ENCODE data around the gene SUN2. TPM values are rescaled to one million over a fixed set of nuclear protein-coding genes. Genes with fewer than 3 reads are reported as not detected.

Gene SUN2
- total and polyA plus RNA-seq, 8 donors = 44.8 to 99.2 (median 76.4) TPM

- Histone ChIP-seq H3K27ac (no peak overlapping the region), H3K9me3 (no peaks in the 10 kb centered on the region), H3K4me1 (peaks cover 11 to 16% (median 12%) of the 10 kb centered on the region in 3 donors), H3K27me3 (no peaks in the 10 kb centered on the region), H3K4me3 (no peak overlapping the region), H3K36me3 (peaks cover 20 to 85% (median 59%) of the 10 kb centered on the region in 3 donors)
- intact Hi-C loops (cut with DNase I) = no loop called here
- ATAC-seq (no peak), FAIRE-seq (no peak), DNase-seq (peak in 2 of 6 donors; percentile 28 to 65)
- no peak for TF ChIP-seq CTCF (IDR thresholded peaks at IDR 0.05)
- WGBS, 2 donors = 91 to 93% methylated on average over 18 of the region's 18 CpGs
These were observed 17.2 kb downstream of the SUN2 start for GRCh38 chr22:38738475-38739070.

- H3K4me1 ChIP-seq = peaks cover 22 to 27% (median 22%) of the 10 kb centered on the region in 3 donors
- H3K27me3 ChIP-seq = no peaks in the 10 kb centered on the region
- H3K27ac ChIP-seq = no peak overlapping the region
- ATAC-seq = no peak
- intact Hi-C loops (cut with DNase I) = no loop called here
- H3K4me3 ChIP-seq = no peak overlapping the region
- no peaks in the 10 kb centered on the region for H3K9me3 ChIP-seq
- peak in 2 of 6 donors; percentile 31 to 50 for DNase-seq
- FAIRE-seq = no peak
- no peak for TF ChIP-seq CTCF (IDR thresholded peaks at IDR 0.05)
- peaks cover 20 to 74% (median 54%) of the 10 kb centered on the region in 3 donors for H3K36me3 ChIP-seq
- 87 to 90% methylated on average over 21 of the region's 21 CpGs for WGBS, 2 donors
These were observed 18.3 kb downstream of the SUN2 start for GRCh38 chr22:38737302-38738060.

- no peak for FAIRE-seq
- H3K36me3 ChIP-seq = peaks cover 14 to 62% (median 42%) of the 10 kb centered on the region in 3 donors
- H3K27ac ChIP-seq = no peak overlapping the region
- no peaks in the 10 kb centered on the region for H3K27me3 ChIP-seq
- no peak for TF ChIP-seq CTCF (IDR thresholded peaks at IDR 0.05)
- DNase-seq = no peak
- intact Hi-C loops (cut with DNase I) = no loop called here
- ATAC-seq = no peak
- H3K9me3 ChIP-seq = no peaks in the 10 kb centered on the region
- WGBS, 2 donors = 88 to 97% methylated on average over 7 of the region's 7 CpGs
- no peak overlapping the region for H3K4me3 ChIP-seq
- H3K4me1 ChIP-seq = peaks cover 31 to 38% (median 35%) of the 10 kb centered on the region in 3 donors
These were observed 19.6 kb downstream of the SUN2 start for GRCh38 chr22:38736257-38736570.

GRCh38 chr22:38735465-38736256 is 20.1 kb downstream of the SUN2 start:
- Histone ChIP-seq H3K4me3 (no peak overlapping the region), H3K27me3 (no peaks in the 10 kb centered on the region), H3K9me3 (no peaks in the 10 kb centered on the region), H3K4me1 (peaks cover 31 to 40% (median 37%) of the 10 kb centered on the region in 3 donors), H3K27ac (peak overlapping the region in 1 of 4 donors; percentile 50), H3K36me3 (peaks cover 13 to 57% (median 36%) of the 10 kb centered on the region in 3 donors)
- ATAC-seq = peak in 1 of 4 donors; percentile 3
- intact Hi-C loops (cut with DNase I) = no loop called here
- 87 to 89% methylated on average over 15 of the region's 15 CpGs for WGBS, 2 donors
- peak in 2 of 6 donors; percentile 49 to 72 for DNase-seq
- FAIRE-seq = no peak
- no peak for TF ChIP-seq CTCF (IDR thresholded peaks at IDR 0.05)

Data from pancreas (tissue), 10 donors.